ENCODE results near the gene FAM114A2.
A peak's percentile ranks its signal among the peaks of the same experiment; 100 is the strongest.

Gene FAM114A2

DNA sequence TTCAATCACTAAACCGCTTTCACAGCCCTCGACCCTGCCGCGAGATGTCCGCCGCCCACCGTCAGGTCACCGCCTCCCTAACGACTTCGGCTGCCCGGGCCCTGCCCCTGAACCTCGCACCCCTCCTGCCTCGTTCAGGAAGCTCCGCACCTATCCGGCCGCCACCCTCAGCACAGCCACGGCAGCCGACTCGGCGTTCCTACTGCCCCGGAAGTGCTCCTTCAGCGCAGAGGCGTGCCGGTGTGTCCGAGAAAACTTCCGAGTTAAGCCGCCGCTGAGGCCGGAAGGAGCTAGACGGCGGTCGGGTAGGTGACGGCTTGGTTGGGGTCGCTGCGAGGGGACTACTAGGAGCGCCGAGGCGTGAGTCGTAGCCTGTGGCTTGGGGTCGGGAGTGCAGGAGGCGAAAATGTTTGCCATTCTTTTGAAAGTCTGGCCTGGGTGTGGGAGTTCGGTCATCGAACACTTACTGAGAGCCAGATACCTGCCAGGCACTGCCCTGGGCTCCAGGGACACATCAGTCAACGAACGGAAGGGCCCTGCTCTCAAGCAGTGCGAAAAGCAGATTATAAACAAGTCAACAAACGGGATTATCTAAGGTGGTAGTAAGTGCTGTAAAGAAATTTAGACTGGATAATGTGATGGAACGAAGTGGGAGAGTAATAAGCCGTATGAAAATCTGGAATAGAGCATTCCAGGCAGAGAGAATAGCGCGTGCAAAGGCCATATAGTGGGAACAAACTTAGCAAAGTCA, at the start of gene FAM114A2, which contains the start of gene MFAP3 (continued):
- TF ChIP-seq, protein P1, sequence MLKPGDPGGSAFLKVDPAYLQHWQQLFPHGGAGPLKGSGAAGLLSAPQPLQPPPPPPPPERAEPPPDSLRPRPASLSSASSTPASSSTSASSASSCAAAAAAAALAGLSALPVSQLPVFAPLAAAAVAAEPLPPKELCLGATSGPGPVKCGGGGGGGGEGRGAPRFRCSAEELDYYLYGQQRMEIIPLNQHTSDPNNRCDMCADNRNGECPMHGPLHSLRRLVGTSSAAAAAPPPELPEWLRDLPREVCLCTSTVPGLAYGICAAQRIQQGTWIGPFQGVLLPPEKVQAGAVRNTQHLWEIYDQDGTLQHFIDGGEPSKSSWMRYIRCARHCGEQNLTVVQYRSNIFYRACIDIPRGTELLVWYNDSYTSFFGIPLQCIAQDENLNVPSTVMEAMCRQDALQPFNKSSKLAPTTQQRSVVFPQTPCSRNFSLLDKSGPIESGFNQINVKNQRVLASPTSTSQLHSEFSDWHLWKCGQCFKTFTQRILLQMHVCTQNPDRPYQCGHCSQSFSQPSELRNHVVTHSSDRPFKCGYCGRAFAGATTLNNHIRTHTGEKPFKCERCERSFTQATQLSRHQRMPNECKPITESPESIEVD (tag by site-specific recombination; IDR thresholded peaks at IDR 0.05) = no peak
- TF ChIP-seq WT1 (tag by site-specific recombination; IDR thresholded peaks at IDR 0.05) = no peak
- peak; percentile 98 for TF ChIP-seq SP2 (tag by site-specific recombination; IDR thresholded peaks at IDR 0.05)
- TF ChIP-seq ZNF585B (tag by site-specific recombination; IDR thresholded peaks at IDR 0.05) = no peak
- no peak for TF ChIP-seq ZNF121 (tag by site-specific recombination; IDR thresholded peaks at IDR 0.05)
- TF ChIP-seq, protein P2, sequence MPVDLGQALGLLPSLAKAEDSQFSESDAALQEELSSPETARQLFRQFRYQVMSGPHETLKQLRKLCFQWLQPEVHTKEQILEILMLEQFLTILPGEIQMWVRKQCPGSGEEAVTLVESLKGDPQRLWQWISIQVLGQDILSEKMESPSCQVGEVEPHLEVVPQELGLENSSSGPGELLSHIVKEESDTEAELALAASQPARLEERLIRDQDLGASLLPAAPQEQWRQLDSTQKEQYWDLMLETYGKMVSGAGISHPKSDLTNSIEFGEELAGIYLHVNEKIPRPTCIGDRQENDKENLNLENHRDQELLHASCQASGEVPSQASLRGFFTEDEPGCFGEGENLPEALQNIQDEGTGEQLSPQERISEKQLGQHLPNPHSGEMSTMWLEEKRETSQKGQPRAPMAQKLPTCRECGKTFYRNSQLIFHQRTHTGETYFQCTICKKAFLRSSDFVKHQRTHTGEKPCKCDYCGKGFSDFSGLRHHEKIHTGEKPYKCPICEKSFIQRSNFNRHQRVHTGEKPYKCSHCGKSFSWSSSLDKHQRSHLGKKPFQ (tag by site-specific recombination; IDR thresholded peaks at IDR 0.05) = no peak
- no peak for TF ChIP-seq ZNF280C (tag by site-specific recombination; IDR thresholded peaks at IDR 0.05)
- 0 out of 2 replicates have a peak, but pooled peaks have one; percentile 33 for TF ChIP-seq GLI4 (tag by site-specific recombination; IDR thresholded peaks at IDR 0.05)
- 0 out of 2 replicates have a peak, but pooled peaks have one; percentile 17 for TF ChIP-seq ZSCAN23 (tag by site-specific recombination; IDR thresholded peaks at IDR 0.05)
- TF ChIP-seq ZNF114 (tag by site-specific recombination; IDR thresholded peaks at IDR 0.05) = no peak
- TF ChIP-seq ZNF354C (tag by site-specific recombination; IDR thresholded peaks at IDR 0.05; ENCODE audit: borderline replicate concordance, low read depth) = no peak
- TF ChIP-seq ZNF621 (tag by site-specific recombination; IDR thresholded peaks at IDR 0.05) = no peak
- no peak for TF ChIP-seq ZFP41 (tag by site-specific recombination; IDR thresholded peaks at IDR 0.05; ENCODE audit: borderline replicate concordance)
- no peak for TF ChIP-seq ZNF558 (tag by site-specific recombination; IDR thresholded peaks at IDR 0.05)
- no peak for TF ChIP-seq ZNF791 (tag by site-specific recombination; IDR thresholded peaks at IDR 0.05)
- peak; percentile 65 for TF ChIP-seq ZBTB8A (tag by site-specific recombination; IDR thresholded peaks at IDR 0.05)
- no peak for TF ChIP-seq ZNF350 (tag by site-specific recombination; IDR thresholded peaks at IDR 0.05)
- peak; percentile 67; the same call in 1 of the 2 replicates for TF ChIP-seq EGR2 (tag by site-specific recombination; IDR thresholded peaks at IDR 0.05; ENCODE audit: low read depth)
- TF ChIP-seq ZNF561 (tag by site-specific recombination; IDR thresholded peaks at IDR 0.05; ENCODE audit: borderline replicate concordance) = peak; percentile 31; the same call in 1 of the 2 replicates
- TF ChIP-seq ZNF248 (tag by site-specific recombination; IDR thresholded peaks at IDR 0.05) = no peak
- no peak for TF ChIP-seq ZNF302 (tag by site-specific recombination; IDR thresholded peaks at IDR 0.05; ENCODE audit: low read depth)
- no peak for TF ChIP-seq ZNF548 (tag by site-specific recombination; IDR thresholded peaks at IDR 0.05)
- 0 out of 2 replicates have a peak, but pooled peaks have one; percentile 17 for TF ChIP-seq ZBTB21 (tag by site-specific recombination; IDR thresholded peaks at IDR 0.05)
- TF ChIP-seq, protein P3, sequence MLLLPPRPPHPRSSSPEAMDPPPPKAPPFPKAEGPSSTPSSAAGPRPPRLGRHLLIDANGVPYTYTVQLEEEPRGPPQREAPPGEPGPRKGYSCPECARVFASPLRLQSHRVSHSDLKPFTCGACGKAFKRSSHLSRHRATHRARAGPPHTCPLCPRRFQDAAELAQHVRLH (tag by site-specific recombination; IDR thresholded peaks at IDR 0.05) = peak; percentile 96
- no peak for TF ChIP-seq RBAK (tag by site-specific recombination; IDR thresholded peaks at IDR 0.05)
- TF ChIP-seq OSR2 (tag by site-specific recombination; IDR thresholded peaks at IDR 0.05) = peak; percentile 36; the same call in 1 of the 2 replicates
- TF ChIP-seq ZFHX2 (tag by site-specific recombination; conservative IDR thresholded peaks at IDR 0.05) = peak; percentile 75
- 0 out of 2 replicates have a peak, but pooled peaks have one; percentile 35 for TF ChIP-seq ZNF324 (tag by site-specific recombination; IDR thresholded peaks at IDR 0.05)
- no peak for TF ChIP-seq ZNF623 (tag by site-specific recombination; IDR thresholded peaks at IDR 0.05)
- no peak for TF ChIP-seq ZNF16 (tag by site-specific recombination; IDR thresholded peaks at IDR 0.05; ENCODE audit: low read depth)
- TF ChIP-seq ZNF132 (tag by site-specific recombination; IDR thresholded peaks at IDR 0.05; ENCODE audit: borderline replicate concordance) = no peak
- no peak; the same call in 1 of the 2 replicates for TF ChIP-seq ZNF366 (tag by site-specific recombination; conservative IDR thresholded peaks at IDR 0.05)
- TF ChIP-seq ZXDB (tag by site-specific recombination; IDR thresholded peaks at IDR 0.05) = peak; percentile 85
- TF ChIP-seq ZNF398 (tag by site-specific recombination; IDR thresholded peaks at IDR 0.05) = 0 out of 2 replicates have a peak, but pooled peaks have one; percentile 46
